K562 (cell line): ENCODE results near the gene NEMF. TPM values are rescaled to one million over a fixed set of nuclear protein-coding genes. Genes with fewer than 3 reads are reported as not detected.

Experiments
- ATAC-seq: fragments of 200-7000 bp; cut with Tn5 transposase; 3 replicates; pipeline ENCODE4 v1.9.1; 2020; ENCODE audit warnings: moderate library complexity
- BruUV-seq: library from RNA; stranded (reverse); fragments of 400-500 nt; replicated peaks from 2 replicates; lab custom pipeline; 2021; lab: Mats Ljungman, UMichigan
- CTCF ChIA-PET: fragments of 300-600 bp; formaldehyde crosslinking; extraction: SDS; loops from one replicate; lab custom pipeline; 2021; ENCODE audit warnings: low intra/inter-chr PET ratio; lab: Yijun Ruan, JAX
- POLR2A ChIA-PET: fragments of 300-600, 350-650 bp; sonication (Branson Sonifier 250); formaldehyde crosslinking; extraction: SDS; loops from one replicate; lab custom pipeline; 2021; ENCODE audit warnings: antibody characterized with exemption, inconsistent platforms; lab: Yijun Ruan, JAX
- DNase-seq, 4 experiments: peaks; one replicate each; pipeline versions ENCODE4 v3.0.0 to v3.0.0-alpha.2; 2011 to 2018; ENCODE audit warnings: low spot score in 3 of 4, mixed read lengths in 3 of 4; ENCODE audit errors: extremely low read depth in 1 of 4
- FAIRE-seq: peaks from 2 replicates; lab custom pipeline; 2011; peaks lifted over from hg19 to GRCh38; lab: Jason Lieb, UNC
- H2AFZ ChIP-seq: 2 replicates; pipeline ENCODE4 v1.6.0; 2011; ENCODE audit warnings: low read depth, low read length, control low read depth, inconsistent platforms
- H3K27ac ChIP-seq: fragments of 200-600 bp; 3 replicates; pipeline ENCODE4 v1.8.0; 2011; ENCODE audit warnings: low read depth, mild to moderate bottlenecking, control low read depth, inconsistent platforms, low read length, moderate library complexity, mixed read lengths; ENCODE audit errors: extremely low read depth
- H3K27me3 ChIP-seq, 2 experiments: fragments of 300-600 bp in 1 of 2; 2 replicates in 1 of 2; 3 replicates in 1 of 2; pipeline versions ENCODE4 v1.6.0 to v1.8.0; 2011; ENCODE audit warnings: inconsistent platforms in 2 of 2, low read length in 2 of 2, mild to moderate bottlenecking in 1 of 2, mixed read lengths in 1 of 2, moderate library complexity in 1 of 2; ENCODE audit not compliant: control insufficient read depth in 2 of 2, insufficient read depth in 2 of 2
- H3K36me3 ChIP-seq: fragments of 300-600 bp; 3 replicates; pipeline ENCODE4 v1.8.0; 2011; ENCODE audit warnings: mild to moderate bottlenecking, low read length, inconsistent platforms; ENCODE audit not compliant: control insufficient read depth, insufficient read depth
- H3K4me1 ChIP-seq, 2 experiments: fragments of 200-600 bp in 1 of 2; replicated peaks in 1 of 2; 2 replicates in 1 of 2; 3 replicates in 1 of 2; pipeline versions ENCODE4 v1.5.1 to v1.8.0; 2011; ENCODE audit warnings: inconsistent platforms in 2 of 2, low read length in 2 of 2, mild to moderate bottlenecking in 1 of 2, mixed read lengths in 1 of 2, moderate library complexity in 1 of 2; ENCODE audit not compliant: control insufficient read depth in 2 of 2, insufficient read depth in 2 of 2
- H3K4me2 ChIP-seq: 2 replicates; pipeline ENCODE4 v1.6.1; 2011; ENCODE audit warnings: low read length, control low read depth, inconsistent platforms, mixed read lengths; ENCODE audit not compliant: insufficient read depth
- H3K4me3 ChIP-seq: fragments of 200-600 bp; sonication (generic), shearing (Covaris generic); 2 replicates; pipeline ENCODE4 v1.5.1; 2016; ENCODE audit warnings: control low read depth, inconsistent platforms
- H3K79me2 ChIP-seq: fragments of 200-600 bp; 3 replicates; pipeline ENCODE4 v1.8.0; 2011; ENCODE audit warnings: low read length, inconsistent platforms; ENCODE audit not compliant: control insufficient read depth, insufficient read depth
- H3K9ac ChIP-seq, 2 experiments: 2 replicates each; pipeline versions ENCODE4 v1.6.0 to v1.6.1; 2011; ENCODE audit warnings: low read depth in 2 of 2, low read length in 2 of 2, control low read depth in 1 of 2, inconsistent platforms in 1 of 2, mild to moderate bottlenecking in 1 of 2, mixed read lengths in 1 of 2; ENCODE audit not compliant: insufficient read depth in 1 of 2
- H3K9me1 ChIP-seq: one replicate; pipeline ENCODE4 v1.6.0; 2011; ENCODE audit warnings: inconsistent platforms, mild to moderate bottlenecking, low read length, moderate library complexity; ENCODE audit not compliant: control insufficient read depth, insufficient read depth
- H3K9me3 ChIP-seq: replicated peaks from 2 replicates; pipeline ENCODE4 v1.5.1; 2011; ENCODE audit warnings: low read depth, low read length, inconsistent platforms; ENCODE audit not compliant: control insufficient read depth, insufficient read depth
- H4K20me1 ChIP-seq: replicated peaks from 2 replicates; pipeline ENCODE4 v1.6.1; 2011; ENCODE audit warnings: low read length, inconsistent platforms, mixed read lengths; ENCODE audit not compliant: control insufficient read depth, insufficient read depth
- HCFC1 ChIP-seq: IDR thresholded peaks from 2 replicates; pipeline ENCODE4 v1.6.1; 2012; ENCODE audit warnings: low read depth, low read length, improper control_type of control experiment
- HLTF ChIP-seq: fragments of 450-650 bp; IDR thresholded peaks from 2 replicates; pipeline ENCODE4 v1.6.1; 2016
- KDM4B ChIP-seq, 2 experiments: fragments of 450-650 bp in 1 of 2; sonication (generic) in 1 of 2; IDR thresholded peaks; 2 replicates each; pipeline ENCODE4 v1.6.1; 2016 to 2017; ENCODE audit warnings: borderline replicate concordance in 2 of 2, antibody characterized with exemption in 1 of 2, low read depth in 1 of 2, mild to moderate bottlenecking in 1 of 2
- POLR2AphosphoS5 ChIP-seq: IDR thresholded peaks from 2 replicates; pipeline ENCODE4 v1.6.1; 2011; ENCODE audit warnings: mild to moderate bottlenecking, low read depth, low read length, moderate library complexity; ENCODE audit not compliant: control insufficient read depth, insufficient read depth
- SMARCE1 ChIP-seq: fragments of 450-650 bp; IDR thresholded peaks from 2 replicates; pipeline ENCODE4 v1.7.1; 2016; ENCODE audit warnings: mild to moderate bottlenecking
- WGBS: fragments of 100-300 bp; shearing (Covaris generic); methylation state at CpG from one replicate; pipeline ENCODE4 v1.1.6; 2016; ENCODE audit warnings: low coverage, mixed read lengths; ENCODE audit not compliant: insufficient coverage; ENCODE audit errors: missing lambda C conversion rate; 5-methylcytosine and 5-hydroxymethylcytosine counted together
- in situ Hi-C: fragments of 300-500 bp; cut with MboI; formaldehyde crosslinking; loops from 4 replicates; pipeline ENCODE4 v1.15.0; 2018; ENCODE audit warnings: inconsistent platforms, mixed read lengths
- intact Hi-C: fragments of 100-400 bp; cut with micrococcal nuclease; formaldehyde crosslinking; loops from 2 replicates; pipeline ENCODE4 v1.14.2; 2022
- polyA plus RNA-seq, 8 experiments: library from polyadenylated mRNA; depleted of rRNA in 4 of 8; stranded (reverse) in 5 of 8; unstranded in 3 of 8; fragments of >200 nt; fragmentation: Nextera tagmentation in 2 of 8; fragmentation: Illumina TruSeq in 1 of 8; extraction: Ambion mirVana in 2 of 8; extraction: Trizol in 1 of 8; gene quantifications; 2 replicates each; pipeline versions ENCODE4 v1.2.1 to v1.2.3, GENCODE V29; 2011 to 2014; ENCODE audit warnings: inconsistent platforms in 1 of 8, missing spikeins in 1 of 8
- total RNA-seq, 7 experiments: library from RNA; depleted of rRNA in 6 of 7; stranded (reverse); fragments of >200 nt in 6 of 7; fragmentation: Illumina TruSeq in 2 of 7; extraction: Trizol in 2 of 7; gene quantifications; 2 replicates each; pipeline versions ENCODE4 v1.2.1 to v1.2.3, GENCODE V29; 2011 to 2021; ENCODE audit warnings: low replicate concordance in 1 of 7
- TF ChIP-seq, protein P1 (sequence below): sonication (generic); formaldehyde crosslinking; IDR thresholded peaks from 2 replicates; pipeline ENCODE4 v1.8.1; 2023; ENCODE audit warnings: mild to moderate bottlenecking, missing genetic modification reagents

NEMF gene
- total and polyA plus RNA-seq, 9 of the 15 experiments (the other 6 are each of a cell fraction or from before 2014, with no cell fraction given), result 38.8 to 94.4 (median 61.0) TPM

- in situ Hi-C loops, result no loop called here
Observed at GRCh38 chr14:49808780-49809179, 43.8 kb downstream of the NEMF start.

More at GRCh38 chr14:49808780-49809179, 43.8 kb downstream of the NEMF start:
- ChIA-PET POLR2A (no interaction called here), CTCF (no interaction called here)
- Histone ChIP-seq H3K9ac (no peak overlapping the region), H4K20me1 (no peaks in the 10 kb centered on the region), H3K4me2 (no peak overlapping the region), H2AFZ (no peak overlapping the region), H3K79me2 (no peaks in the 10 kb centered on the region), H3K27ac (no peak overlapping the region), H3K4me3 (no peak overlapping the region), H3K4me1 (no peaks in the 10 kb centered on the region), H3K9me1 (no peaks in the 10 kb centered on the region), H3K9me3 (no peaks in the 10 kb centered on the region), H3K27me3 (no peaks in the 10 kb centered on the region), H3K36me3 (peaks cover 67% of the 10 kb centered on the region)
- FAIRE-seq (no peak), DNase-seq (no peak), ATAC-seq (no peak)
- intact Hi-C loops, result no loop called here
- 0% methylated on average over 1 of the region's 1 CpG for WGBS
- BruUV-seq, result no TSS peak
- no peak for TF ChIP-seq HCFC1
- TF ChIP-seq HLTF, result no peak
- TF ChIP-seq SMARCE1, result no peak
- TF ChIP-seq, protein P1, sequence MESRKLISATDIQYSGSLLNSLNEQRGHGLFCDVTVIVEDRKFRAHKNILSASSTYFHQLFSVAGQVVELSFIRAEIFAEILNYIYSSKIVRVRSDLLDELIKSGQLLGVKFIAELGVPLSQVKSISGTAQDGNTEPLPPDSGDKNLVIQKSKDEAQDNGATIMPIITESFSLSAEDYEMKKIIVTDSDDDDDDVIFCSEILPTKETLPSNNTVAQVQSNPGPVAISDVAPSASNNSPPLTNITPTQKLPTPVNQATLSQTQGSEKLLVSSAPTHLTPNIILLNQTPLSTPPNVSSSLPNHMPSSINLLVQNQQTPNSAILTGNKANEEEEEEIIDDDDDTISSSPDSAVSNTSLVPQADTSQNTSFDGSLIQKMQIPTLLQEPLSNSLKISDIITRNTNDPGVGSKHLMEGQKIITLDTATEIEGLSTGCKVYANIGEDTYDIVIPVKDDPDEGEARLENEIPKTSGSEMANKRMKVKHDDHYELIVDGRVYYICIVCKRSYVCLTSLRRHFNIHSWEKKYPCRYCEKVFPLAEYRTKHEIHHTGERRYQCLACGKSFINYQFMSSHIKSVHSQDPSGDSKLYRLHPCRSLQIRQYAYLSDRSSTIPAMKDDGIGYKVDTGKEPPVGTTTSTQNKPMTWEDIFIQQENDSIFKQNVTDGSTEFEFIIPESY (CRISPR knock-in tag), result no peak
- TF ChIP-seq POLR2AphosphoS5, result no peak
- no peak for TF ChIP-seq KDM4B (IDR thresholded peaks at IDR 0.05; ENCODE audit: borderline replicate concordance in 2 of 2, low read depth in 1 of 2)
